ENCODE results near the gene TFAP2E. TPM values are rescaled to one million over a fixed set of nuclear protein-coding genes. Genes with fewer than 3 reads are reported as not detected.

TFAP2E gene
- total and polyA plus RNA-seq, 2 donors from 2014 or later: 0.28 to 1.0 TPM

DNA sequence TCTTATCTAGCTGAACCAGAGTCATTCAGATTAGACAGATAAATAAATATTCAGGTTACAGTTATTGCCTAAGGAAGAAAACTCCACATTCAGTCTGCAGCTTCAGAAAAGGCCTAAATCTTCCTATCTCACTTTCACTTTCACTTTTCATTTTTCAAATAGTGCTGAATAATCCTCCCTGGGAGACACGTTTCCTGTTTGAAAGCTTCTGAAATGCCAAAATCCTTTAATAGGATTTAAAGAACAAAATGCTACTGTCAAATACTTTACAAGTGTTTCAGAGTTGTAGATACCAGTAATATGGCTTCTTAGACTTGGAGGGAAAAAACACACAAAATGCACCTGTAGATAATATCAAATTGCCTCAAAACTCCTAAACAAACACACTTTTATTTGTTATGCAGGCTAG is 64.3 kb downstream of the TFAP2E start:
- FAIRE-seq (no peak), DNase-seq (peak in 1 of 5 donors; percentile 27)
- Histone ChIP-seq H3K9me3 (ENCODE audit: control insufficient read depth in 2 of 3, insufficient read depth in 1 of 3, low read length in 3 of 3) (no peaks in the 10 kb centered on the region), H3K27me3 (ENCODE audit: control insufficient read depth, insufficient read depth, low read length) (no peaks in the 10 kb centered on the region), H3K36me3 (ENCODE audit: control insufficient read depth in 2 of 3, insufficient read depth in 3 of 3, low read length in 3 of 3) (peaks cover 5 to 12% (median 7%) of the 10 kb centered on the region in 3 donors), H3K4me3 (ENCODE audit: low read length in 3 of 3) (peak overlapping the region in 2 of 3 donors; percentile 20 to 66), H3K27ac (ENCODE audit: low read depth in 2 of 2, low read length in 2 of 2) (peak overlapping the region; percentile 47 to 88), H3K4me1 (ENCODE audit: control insufficient read depth in 2 of 3, insufficient read depth in 2 of 3, low read depth in 1 of 3, low read length in 3 of 3) (peaks cover 0 to 7% (median 3%) of the 10 kb centered on the region in 3 donors), H3K9ac (ENCODE audit: low read length in 3 of 3) (peak overlapping the region in 2 of 3 donors; percentile 1 to 57)
- TF ChIP-seq, protein P1, sequence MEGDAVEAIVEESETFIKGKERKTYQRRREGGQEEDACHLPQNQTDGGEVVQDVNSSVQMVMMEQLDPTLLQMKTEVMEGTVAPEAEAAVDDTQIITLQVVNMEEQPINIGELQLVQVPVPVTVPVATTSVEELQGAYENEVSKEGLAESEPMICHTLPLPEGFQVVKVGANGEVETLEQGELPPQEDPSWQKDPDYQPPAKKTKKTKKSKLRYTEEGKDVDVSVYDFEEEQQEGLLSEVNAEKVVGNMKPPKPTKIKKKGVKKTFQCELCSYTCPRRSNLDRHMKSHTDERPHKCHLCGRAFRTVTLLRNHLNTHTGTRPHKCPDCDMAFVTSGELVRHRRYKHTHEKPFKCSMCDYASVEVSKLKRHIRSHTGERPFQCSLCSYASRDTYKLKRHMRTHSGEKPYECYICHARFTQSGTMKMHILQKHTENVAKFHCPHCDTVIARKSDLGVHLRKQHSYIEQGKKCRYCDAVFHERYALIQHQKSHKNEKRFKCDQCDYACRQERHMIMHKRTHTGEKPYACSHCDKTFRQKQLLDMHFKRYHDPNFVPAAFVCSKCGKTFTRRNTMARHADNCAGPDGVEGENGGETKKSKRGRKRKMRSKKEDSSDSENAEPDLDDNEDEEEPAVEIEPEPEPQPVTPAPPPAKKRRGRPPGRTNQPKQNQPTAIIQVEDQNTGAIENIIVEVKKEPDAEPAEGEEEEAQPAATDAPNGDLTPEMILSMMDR (IDR thresholded peaks at IDR 0.05; ENCODE audit: borderline replicate concordance, extremely low read depth, insufficient read depth): no peak
- intact Hi-C loops (cut with DNase I): no loop called here

DNA sequence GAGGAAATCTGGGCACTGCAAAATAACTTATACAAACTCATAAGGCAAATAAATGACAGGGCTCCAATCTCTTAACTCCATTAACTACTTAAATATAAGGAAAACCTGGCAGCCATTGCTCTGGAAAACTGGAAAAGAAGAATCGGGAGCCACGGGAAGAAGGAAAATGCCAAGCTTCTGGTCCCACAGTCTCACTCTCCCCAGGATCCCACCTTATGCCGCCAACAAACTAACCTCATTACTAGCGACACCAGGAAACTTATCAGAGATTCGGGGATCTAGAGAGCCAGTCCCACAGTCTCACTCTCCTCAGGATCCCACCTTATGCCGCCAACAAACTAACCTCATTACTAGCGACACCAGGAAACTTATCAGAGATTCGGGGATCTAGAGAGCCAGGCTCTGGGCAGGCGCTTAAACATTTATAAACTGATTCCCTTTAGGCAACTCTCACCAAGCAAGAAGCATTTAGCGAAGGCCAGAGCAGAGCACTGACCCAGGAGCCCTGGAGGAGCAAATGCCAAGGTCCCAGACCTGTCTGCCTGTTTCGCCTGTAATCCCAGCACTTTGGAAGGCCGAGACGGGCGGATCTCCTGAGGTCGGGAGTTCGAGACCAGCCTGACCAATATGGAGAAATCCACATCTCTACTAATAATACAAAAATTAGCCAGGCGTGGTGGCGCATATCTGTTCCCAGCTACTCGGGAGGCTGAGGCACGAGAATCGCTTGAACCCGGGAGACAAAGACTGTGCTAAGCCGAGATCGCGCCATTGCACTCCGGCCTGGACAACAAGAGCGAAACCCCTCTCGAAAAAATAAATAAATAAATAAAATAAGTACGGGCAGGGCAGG is 67.5 kb downstream of the TFAP2E start:
- peak overlapping the region; percentile 80 to 87 for H3K27ac ChIP-seq (ENCODE audit: low read depth in 2 of 2, low read length in 2 of 2)
- TF ChIP-seq, protein P1 (IDR thresholded peaks at IDR 0.05; ENCODE audit: borderline replicate concordance, extremely low read depth, insufficient read depth): no peak
- intact Hi-C loops (cut with DNase I): no loop called here
- peaks cover 0 to 7% (median 3%) of the 10 kb centered on the region in 3 donors for H3K4me1 ChIP-seq (ENCODE audit: control insufficient read depth in 2 of 3, insufficient read depth in 2 of 3, low read depth in 1 of 3, low read length in 3 of 3)
- no peaks in the 10 kb centered on the region for H3K27me3 ChIP-seq (ENCODE audit: control insufficient read depth, insufficient read depth, low read length)
- H3K4me3 ChIP-seq (ENCODE audit: low read length in 3 of 3): peak overlapping the region; percentile 90 to 97 (median 97)
- peak overlapping the region; percentile 88 to 91 (median 89) for H3K9ac ChIP-seq (ENCODE audit: low read length in 3 of 3)
- H3K9me3 ChIP-seq (ENCODE audit: control insufficient read depth in 2 of 3, insufficient read depth in 1 of 3, low read length in 3 of 3): no peaks in the 10 kb centered on the region
- no peak for FAIRE-seq
- H3K36me3 ChIP-seq (ENCODE audit: control insufficient read depth in 2 of 3, insufficient read depth in 3 of 3, low read length in 3 of 3): no peaks in the 10 kb centered on the region
- peak in 1 of 5 donors; percentile 3 for DNase-seq

DNA sequence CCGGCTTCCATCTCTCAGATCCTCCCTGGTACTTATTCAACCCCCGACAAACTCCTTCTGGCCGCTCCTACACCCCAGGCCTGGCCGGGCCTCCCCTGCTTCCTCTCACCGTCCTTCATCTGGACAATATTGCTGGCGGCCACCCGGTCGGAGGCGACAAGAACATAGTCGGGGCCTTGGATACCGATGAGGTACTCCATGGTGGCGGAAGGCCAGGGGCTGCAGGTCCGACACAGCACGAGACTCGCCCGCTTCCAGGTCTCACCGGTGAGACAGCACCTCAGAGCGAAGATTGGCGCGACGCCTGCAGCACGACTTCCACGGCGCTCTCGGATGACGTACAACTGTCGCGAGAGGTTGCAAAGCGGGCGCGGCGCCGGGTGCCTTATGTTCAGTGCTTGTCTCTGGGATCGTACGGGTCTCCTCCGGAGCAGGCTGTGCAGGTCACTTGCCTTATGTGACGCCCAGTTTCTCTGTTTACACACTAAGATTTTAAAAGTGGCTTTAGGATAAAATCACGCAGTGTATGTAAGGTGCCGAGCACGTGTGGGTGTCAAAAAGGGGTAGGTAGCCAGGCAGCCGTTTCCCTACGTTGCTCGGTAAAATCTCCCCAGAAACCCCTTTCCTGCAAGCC is 68.2 kb downstream of the TFAP2E start, which contains the start of gene PSMB2:
Gene PSMB2, minus strand, starts transcription at position 294 of the 634 bp plus-strand sequence. Its CDS starts 94 bp downstream, at position 200.
- no peaks in the 10 kb centered on the region for H3K27me3 ChIP-seq (ENCODE audit: control insufficient read depth, insufficient read depth, low read length)
- H3K4me1 ChIP-seq (ENCODE audit: control insufficient read depth in 2 of 3, insufficient read depth in 2 of 3, low read depth in 1 of 3, low read length in 3 of 3): peaks cover 0 to 7% (median 3%) of the 10 kb centered on the region in 3 donors
- FAIRE-seq: no peak
- peak within 1 kb of the TSS; percentile 90 to 97 (median 97) for H3K4me3 ChIP-seq (ENCODE audit: low read length in 3 of 3)
- intact Hi-C loops (cut with DNase I): no loop called here
- H3K9me3 ChIP-seq (ENCODE audit: control insufficient read depth in 2 of 3, insufficient read depth in 1 of 3, low read length in 3 of 3): no peaks in the 10 kb centered on the region
- no peaks in the 10 kb centered on the region for H3K36me3 ChIP-seq (ENCODE audit: control insufficient read depth in 2 of 3, insufficient read depth in 3 of 3, low read length in 3 of 3)
- peak within 1 kb of the TSS; percentile 80 to 87 for H3K27ac ChIP-seq (ENCODE audit: low read depth in 2 of 2, low read length in 2 of 2)
- peak; percentile 97 to 98 (median 98) for DNase-seq
- TF ChIP-seq, protein P1 (IDR thresholded peaks at IDR 0.05; ENCODE audit: borderline replicate concordance, extremely low read depth, insufficient read depth): no peak
- peak within 1 kb of the TSS; percentile 89 to 91 (median 90) for H3K9ac ChIP-seq (ENCODE audit: low read length in 3 of 3)

Data from kidney (tissue), 14 donors.